Measurements from ENCODE around the gene MYPN. TPM values are rescaled to one million over a fixed set of nuclear protein-coding genes. Genes with fewer than 3 reads are reported as not detected.

Gene MYPN
- total RNA-seq, 2 donors from 2014 or later = 1.1 TPM; not detected in 1

GRCh38 chr10:68158031-68158430 is 48.7 kb downstream of the MYPN start:
- no peaks in the 10 kb centered on the region for H3K9me3 Mint-ChIP-seq
- H3K27ac Mint-ChIP-seq = no peak overlapping the region
- no peaks in the 10 kb centered on the region for H3K4me1 Mint-ChIP-seq

GRCh38 chr10:68163735-68164134 is 54.4 kb downstream of the MYPN start:
- H3K4me1 Mint-ChIP-seq = no peaks in the 10 kb centered on the region
- no peak overlapping the region for H3K27ac Mint-ChIP-seq
- ATAC-seq (replicated peaks) = peak; percentile 91

More at GRCh38 chr10:68158031-68158430, 48.7 kb downstream of the MYPN start:
- H3K27me3 Mint-ChIP-seq = peaks cover 3% of the 10 kb centered on the region
- H3K4me3 Mint-ChIP-seq = no peak overlapping the region
- no peak for ATAC-seq (replicated peaks)
- H3K36me3 Mint-ChIP-seq (ENCODE audit: low read depth) = no peaks in the 10 kb centered on the region

DNA sequence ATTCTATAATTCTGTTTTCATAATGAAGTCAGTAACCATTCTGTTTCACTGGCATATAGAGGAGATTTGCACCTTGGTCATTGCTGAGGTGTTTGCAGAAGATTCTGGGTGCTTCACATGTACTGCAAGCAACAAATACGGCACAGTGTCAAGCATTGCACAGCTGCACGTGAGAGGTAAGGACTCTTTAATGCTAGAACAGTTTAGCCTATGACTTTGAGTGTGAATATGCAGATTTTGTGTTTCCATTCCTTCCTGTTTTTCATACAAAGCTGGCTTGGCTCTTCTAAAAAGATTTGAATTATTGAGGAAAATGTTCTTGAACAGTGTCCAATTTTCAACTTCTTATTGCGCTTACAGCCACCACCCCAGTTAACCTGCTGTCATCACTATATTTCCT is 56.4 kb downstream of the MYPN start:
- H3K27me3 Mint-ChIP-seq = no peaks in the 10 kb centered on the region
- no peaks in the 10 kb centered on the region for H3K9me3 Mint-ChIP-seq
- H3K27ac Mint-ChIP-seq = no peak overlapping the region
- no peak overlapping the region for H3K4me3 Mint-ChIP-seq
- no peaks in the 10 kb centered on the region for H3K4me1 Mint-ChIP-seq
- H3K36me3 Mint-ChIP-seq (ENCODE audit: low read depth) = no peaks in the 10 kb centered on the region
- no peak for ATAC-seq (replicated peaks)

More at GRCh38 chr10:68163735-68164134, 54.4 kb downstream of the MYPN start:
- H3K9me3 Mint-ChIP-seq = no peaks in the 10 kb centered on the region
- H3K4me3 Mint-ChIP-seq = no peak overlapping the region
- no peaks in the 10 kb centered on the region for H3K27me3 Mint-ChIP-seq
- no peaks in the 10 kb centered on the region for H3K36me3 Mint-ChIP-seq (ENCODE audit: low read depth)

GRCh38 chr10:68166871-68167585 is 57.7 kb downstream of the MYPN start:
- ATAC-seq (replicated peaks) = no peak
- no peak overlapping the region for H3K4me3 Mint-ChIP-seq
- H3K4me1 Mint-ChIP-seq = no peaks in the 10 kb centered on the region
- no peaks in the 10 kb centered on the region for H3K36me3 Mint-ChIP-seq (ENCODE audit: low read depth)
- H3K27me3 Mint-ChIP-seq = no peaks in the 10 kb centered on the region
- H3K27ac Mint-ChIP-seq = no peak overlapping the region
- no peaks in the 10 kb centered on the region for H3K9me3 Mint-ChIP-seq

- H3K27me3 Mint-ChIP-seq = no peaks in the 10 kb centered on the region
- no peaks in the 10 kb centered on the region for H3K9me3 Mint-ChIP-seq
- H3K4me1 Mint-ChIP-seq = no peaks in the 10 kb centered on the region
- no peaks in the 10 kb centered on the region for H3K36me3 Mint-ChIP-seq (ENCODE audit: low read depth)
- ATAC-seq (replicated peaks) = no peak
- H3K4me3 Mint-ChIP-seq = no peak overlapping the region
- H3K27ac Mint-ChIP-seq = no peak overlapping the region
These were observed 58.4 kb downstream of the MYPN start for GRCh38 chr10:68167586-68168189.

DNA sequence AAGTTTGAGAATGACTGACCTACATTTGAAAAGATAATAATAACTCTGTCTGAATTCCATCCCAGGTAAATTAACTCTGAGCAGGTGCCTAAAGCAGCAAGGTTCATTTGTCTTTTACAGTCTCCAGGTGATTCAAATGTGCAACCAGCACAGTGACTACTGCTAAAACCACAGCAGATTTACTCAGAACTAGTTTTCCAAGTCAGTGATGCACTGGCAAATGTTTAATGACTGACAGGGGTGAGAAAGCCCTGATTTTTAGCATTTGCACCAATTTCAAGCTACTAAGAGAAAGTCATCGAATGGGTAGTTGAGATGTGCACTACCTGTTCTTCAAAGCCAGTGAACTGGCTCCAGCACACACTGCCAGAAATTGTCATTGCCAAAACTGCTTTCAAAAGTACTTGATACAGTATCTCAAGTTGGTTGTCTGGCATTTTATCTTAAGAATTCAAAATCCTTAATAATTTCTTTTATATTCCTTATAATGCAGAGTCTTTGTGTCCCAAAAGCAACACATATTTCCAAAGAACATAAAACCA is 62.3 kb downstream of the MYPN start:
- Mint-ChIP-seq H3K36me3 (ENCODE audit: low read depth) (no peaks in the 10 kb centered on the region), H3K27me3 (no peaks in the 10 kb centered on the region), H3K9me3 (no peaks in the 10 kb centered on the region), H3K27ac (no peak overlapping the region), H3K4me1 (no peaks in the 10 kb centered on the region), H3K4me3 (no peak overlapping the region)
- ATAC-seq (replicated peaks) = no peak

DNA sequence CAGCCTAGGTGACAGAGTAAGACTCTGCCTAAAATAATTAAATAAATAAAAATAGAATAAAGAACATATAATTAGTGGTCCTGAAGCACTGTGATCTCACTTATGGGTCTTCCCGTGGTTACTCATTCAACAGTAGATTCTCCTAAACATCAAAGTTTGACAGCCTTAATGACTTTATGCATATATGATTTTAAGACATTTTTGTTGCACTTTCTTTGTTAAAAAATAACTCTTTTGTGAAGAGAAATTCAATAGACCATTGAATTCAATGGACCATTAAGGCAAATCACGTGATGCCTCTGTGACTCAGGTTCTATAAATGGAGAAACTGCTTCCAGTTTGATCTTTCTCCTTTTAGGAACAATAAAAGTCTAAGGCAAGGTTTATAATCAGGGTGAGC is 63.0 kb downstream of the MYPN start:
- Mint-ChIP-seq H3K27ac (no peak overlapping the region), H3K4me1 (no peaks in the 10 kb centered on the region), H3K36me3 (ENCODE audit: low read depth) (no peaks in the 10 kb centered on the region), H3K27me3 (peaks cover 3% of the 10 kb centered on the region), H3K9me3 (no peaks in the 10 kb centered on the region), H3K4me3 (no peak overlapping the region)
- no peak for ATAC-seq (replicated peaks)

DNA sequence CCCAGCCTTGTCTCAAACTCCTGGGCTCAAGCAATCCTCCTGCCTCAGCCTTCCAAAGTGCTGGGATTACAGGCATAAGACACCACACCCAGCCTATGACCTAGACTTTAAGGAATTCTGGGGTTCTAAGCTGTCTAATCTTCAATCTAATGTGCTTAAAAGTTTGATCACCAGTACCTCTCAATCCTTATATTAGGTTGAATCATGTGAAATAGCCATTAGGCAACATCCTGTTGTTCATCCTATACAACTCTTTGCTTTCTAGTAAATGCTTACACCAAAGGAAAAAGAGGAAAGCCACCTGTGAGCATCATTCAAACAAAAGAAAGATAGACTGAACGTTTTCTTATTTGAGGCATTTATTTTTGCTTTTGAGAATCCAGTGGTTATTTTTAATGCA is 66.7 kb downstream of the MYPN start:
- H3K4me3 Mint-ChIP-seq = no peak overlapping the region
- no peaks in the 10 kb centered on the region for H3K9me3 Mint-ChIP-seq
- H3K4me1 Mint-ChIP-seq = no peaks in the 10 kb centered on the region
- no peak for ATAC-seq (replicated peaks)
- H3K27ac Mint-ChIP-seq = no peak overlapping the region
- no peaks in the 10 kb centered on the region for H3K36me3 Mint-ChIP-seq (ENCODE audit: low read depth)
- peaks cover 3% of the 10 kb centered on the region for H3K27me3 Mint-ChIP-seq

DNA sequence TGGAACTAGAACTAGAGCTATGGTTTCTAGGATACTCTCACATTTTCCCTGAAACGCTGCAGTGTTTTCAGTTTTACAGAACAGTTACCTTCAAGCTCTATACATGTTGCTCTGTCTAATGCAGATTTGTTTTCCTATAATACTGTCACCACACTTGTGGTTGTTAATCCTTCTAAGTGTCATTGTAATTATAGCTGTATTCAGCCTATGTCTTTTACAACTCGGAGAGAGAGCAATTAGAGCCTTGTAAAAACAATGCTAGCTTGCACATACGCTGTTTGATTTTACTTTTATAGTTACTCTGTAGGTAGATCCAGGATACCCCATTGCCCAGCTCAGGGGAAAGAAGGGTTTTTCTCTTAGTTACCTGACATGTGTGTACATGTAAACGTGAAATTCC is 67.5 kb downstream of the MYPN start:
- ATAC-seq (replicated peaks) = no peak
- Mint-ChIP-seq H3K4me1 (no peaks in the 10 kb centered on the region), H3K27ac (no peak overlapping the region), H3K27me3 (peaks cover 3% of the 10 kb centered on the region), H3K9me3 (no peaks in the 10 kb centered on the region), H3K36me3 (ENCODE audit: low read depth) (no peaks in the 10 kb centered on the region), H3K4me3 (no peak overlapping the region)

- H3K36me3 Mint-ChIP-seq (ENCODE audit: low read depth) = no peaks in the 10 kb centered on the region
- no peak for ATAC-seq (replicated peaks)
- no peaks in the 10 kb centered on the region for H3K4me1 Mint-ChIP-seq
- no peak overlapping the region for H3K4me3 Mint-ChIP-seq
- no peak overlapping the region for H3K27ac Mint-ChIP-seq
- no peaks in the 10 kb centered on the region for H3K9me3 Mint-ChIP-seq
- peaks cover 3% of the 10 kb centered on the region for H3K27me3 Mint-ChIP-seq
These were observed 69.3 kb downstream of the MYPN start for GRCh38 chr10:68178592-68178991.

DNA sequence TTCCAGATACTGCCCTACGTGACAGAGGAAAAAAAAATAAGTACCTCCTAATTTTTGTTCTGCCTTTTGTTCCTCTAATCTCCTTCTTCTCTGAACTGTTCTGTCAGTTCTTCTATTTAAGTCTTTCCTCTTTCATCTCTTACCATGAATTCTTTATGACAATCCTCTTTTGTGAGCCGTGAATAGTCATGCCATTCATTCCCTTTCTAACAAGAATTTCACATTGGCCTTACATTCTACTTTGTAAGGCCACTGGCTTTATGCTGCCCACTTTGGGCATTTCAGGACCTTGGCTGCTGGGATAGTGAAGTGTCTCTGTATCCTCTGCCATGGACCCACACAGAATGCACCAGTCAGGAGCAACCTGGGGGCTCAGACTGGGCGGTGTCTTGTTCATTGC is 69.7 kb downstream of the MYPN start:
- Mint-ChIP-seq H3K27ac (no peak overlapping the region), H3K36me3 (ENCODE audit: low read depth) (no peaks in the 10 kb centered on the region), H3K27me3 (peaks cover 4% of the 10 kb centered on the region), H3K9me3 (no peaks in the 10 kb centered on the region), H3K4me1 (no peaks in the 10 kb centered on the region), H3K4me3 (no peak overlapping the region)
- no peak for ATAC-seq (replicated peaks)

DNA sequence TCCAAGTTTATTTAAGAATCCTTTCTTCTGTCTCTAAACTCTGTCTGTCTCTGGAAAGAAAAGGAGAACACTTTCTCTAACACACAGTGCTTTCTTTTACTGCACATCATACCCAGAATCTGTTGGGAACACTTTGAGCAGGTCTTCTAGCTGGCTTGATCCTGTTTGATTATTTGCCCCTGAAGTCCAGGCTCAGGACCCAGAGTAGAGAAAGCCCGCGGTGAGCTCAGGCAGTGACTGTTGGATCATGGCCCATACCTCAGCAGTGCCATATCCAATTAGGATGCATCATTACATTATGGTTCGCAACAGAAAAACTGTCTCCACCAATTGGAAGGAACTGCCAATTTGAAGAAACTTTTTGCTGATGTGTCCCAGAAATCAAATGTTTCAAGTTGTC is 71.2 kb downstream of the MYPN start:
- H3K27me3 Mint-ChIP-seq = peaks cover 13% of the 10 kb centered on the region
- no peak for ATAC-seq (replicated peaks)
- H3K4me1 Mint-ChIP-seq = no peaks in the 10 kb centered on the region
- no peak overlapping the region for H3K4me3 Mint-ChIP-seq
- H3K9me3 Mint-ChIP-seq = no peaks in the 10 kb centered on the region
- H3K27ac Mint-ChIP-seq = no peak overlapping the region
- H3K36me3 Mint-ChIP-seq (ENCODE audit: low read depth) = no peaks in the 10 kb centered on the region

- Mint-ChIP-seq H3K27ac (no peak overlapping the region), H3K4me3 (no peak overlapping the region), H3K9me3 (no peaks in the 10 kb centered on the region), H3K27me3 (peaks cover 26% of the 10 kb centered on the region), H3K4me1 (no peaks in the 10 kb centered on the region), H3K36me3 (ENCODE audit: low read depth) (no peaks in the 10 kb centered on the region)
- no peak for ATAC-seq (replicated peaks)
These were observed 75.3 kb downstream of the MYPN start for GRCh38 chr10:68184546-68184945.

GRCh38 chr10:68185085-68185484 is 75.8 kb downstream of the MYPN start:
- Mint-ChIP-seq H3K9me3 (no peaks in the 10 kb centered on the region), H3K4me3 (no peak overlapping the region), H3K27me3 (peaks cover 26% of the 10 kb centered on the region), H3K36me3 (ENCODE audit: low read depth) (no peaks in the 10 kb centered on the region), H3K27ac (no peak overlapping the region), H3K4me1 (no peaks in the 10 kb centered on the region)
- ATAC-seq (replicated peaks) = no peak

GRCh38 chr10:68188835-68189234 is 79.5 kb downstream of the MYPN start:
- Mint-ChIP-seq H3K36me3 (ENCODE audit: low read depth) (no peaks in the 10 kb centered on the region), H3K27me3 (peaks cover 29% of the 10 kb centered on the region), H3K4me3 (no peak overlapping the region), H3K9me3 (no peaks in the 10 kb centered on the region), H3K4me1 (no peaks in the 10 kb centered on the region), H3K27ac (no peak overlapping the region)
- no peak for ATAC-seq (replicated peaks)
